Nucleus accumbens (tissue), 56 donors: Measurements from ENCODE around the gene ARHGEF2.

Experiments
- DNase-seq, 56 donors: peaks; one replicate each; lab custom pipeline; 2025; lab: John Stamatoyannopoulos, UW

Gene ARHGEF2

DNA sequence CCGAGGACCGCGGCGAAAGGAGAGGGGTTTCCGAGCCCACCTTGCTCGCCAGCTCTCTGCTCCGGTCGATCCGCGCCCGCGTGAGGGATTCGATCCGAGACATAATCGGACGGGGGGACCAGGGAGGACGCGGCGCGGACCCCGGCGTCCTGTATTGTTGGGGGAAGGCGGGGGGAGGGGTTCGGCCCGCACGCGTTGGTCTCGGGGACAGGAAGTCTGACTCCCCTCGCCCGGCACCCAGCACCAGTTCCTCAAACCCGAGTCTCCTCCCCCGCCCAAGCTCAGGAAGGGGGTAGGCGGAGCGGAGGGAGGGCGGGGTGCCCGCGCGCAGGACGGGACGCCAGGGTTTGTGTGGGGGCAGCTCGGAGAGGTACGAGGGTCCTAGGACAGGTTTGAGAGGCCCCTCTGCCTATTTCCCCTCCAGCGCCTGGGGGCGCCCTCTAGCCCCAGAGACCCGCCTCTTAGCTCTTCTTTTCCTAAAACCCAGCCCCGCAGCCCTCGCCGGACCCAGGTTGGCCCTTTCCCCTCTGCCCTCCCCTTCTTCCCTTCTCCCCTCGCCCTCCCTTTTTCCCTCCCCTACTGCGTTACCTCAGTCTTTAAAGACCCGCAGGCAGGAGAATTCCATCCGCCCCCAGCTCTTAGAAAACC lies at the start of gene ARHGEF2:
Gene ARHGEF2 (minus strand): TSS at position 223 of the 648 bp plus-strand sequence. CDS start 120 bp downstream, at position 103.
- peak in 47 of 56 donors; percentile 26 to 72 (median 52) for DNase-seq

DNA sequence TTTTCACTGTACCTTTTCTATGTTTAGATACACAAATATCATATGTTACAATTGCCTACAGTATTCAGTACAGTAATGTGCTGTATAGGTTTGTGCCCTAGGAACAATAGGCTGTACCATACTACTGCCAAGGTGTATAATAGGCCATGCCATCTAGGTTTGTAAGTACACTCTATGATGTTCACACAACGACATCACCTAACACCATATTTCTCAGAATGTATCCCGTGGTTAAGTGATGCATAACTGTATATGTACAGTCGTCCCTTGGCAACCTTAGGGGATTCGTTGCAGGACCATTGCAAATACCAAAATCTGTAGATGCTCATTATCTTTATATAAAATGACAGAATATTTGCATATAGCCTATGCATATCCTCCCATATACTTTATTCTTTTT lies 48.2 kb upstream of the ARHGEF2 start:
- DNase-seq: no peak

DNA sequence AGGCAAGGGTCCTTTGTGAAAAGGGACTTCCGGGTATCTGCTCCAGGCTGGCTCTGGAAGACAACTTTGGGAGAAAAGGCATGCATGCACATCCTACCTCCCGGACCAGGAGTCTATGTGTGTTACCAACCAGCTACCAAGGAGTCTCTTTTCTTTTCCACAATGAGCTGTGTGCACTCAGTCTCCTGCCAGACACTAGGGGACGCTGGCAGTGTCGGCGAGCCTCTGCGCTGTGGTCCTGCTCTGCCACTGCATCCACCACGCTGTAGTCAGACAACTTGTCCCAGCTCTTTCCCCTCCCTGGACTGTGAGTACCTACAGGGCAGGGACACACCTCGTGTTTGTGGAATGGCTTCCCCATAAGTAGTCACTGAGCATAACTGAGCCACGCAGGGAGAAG lies 47.5 kb upstream of the ARHGEF2 start:
- peak in 11 of 56 donors; percentile 2 to 22 (median 4) for DNase-seq

DNA sequence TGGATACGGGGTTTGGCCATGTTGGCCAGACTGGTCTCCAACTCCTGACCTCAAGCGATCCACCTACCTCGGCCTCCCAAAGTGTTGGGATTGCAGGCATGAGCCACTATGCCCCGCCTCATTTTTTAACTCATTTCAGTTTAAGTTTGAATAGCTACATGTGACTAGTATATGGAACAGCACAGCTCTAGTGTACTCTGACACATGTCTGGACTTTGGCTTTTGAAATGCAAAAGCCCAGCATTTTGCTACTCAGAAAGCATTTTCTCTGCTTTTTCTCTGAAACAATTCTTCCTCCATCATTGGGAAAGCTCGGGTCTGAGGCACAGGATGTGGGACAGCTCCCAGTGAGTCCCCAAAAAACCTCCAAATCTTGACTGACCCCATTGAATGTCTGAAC lies 46.5 kb upstream of the ARHGEF2 start:
- no peak for DNase-seq

DNA sequence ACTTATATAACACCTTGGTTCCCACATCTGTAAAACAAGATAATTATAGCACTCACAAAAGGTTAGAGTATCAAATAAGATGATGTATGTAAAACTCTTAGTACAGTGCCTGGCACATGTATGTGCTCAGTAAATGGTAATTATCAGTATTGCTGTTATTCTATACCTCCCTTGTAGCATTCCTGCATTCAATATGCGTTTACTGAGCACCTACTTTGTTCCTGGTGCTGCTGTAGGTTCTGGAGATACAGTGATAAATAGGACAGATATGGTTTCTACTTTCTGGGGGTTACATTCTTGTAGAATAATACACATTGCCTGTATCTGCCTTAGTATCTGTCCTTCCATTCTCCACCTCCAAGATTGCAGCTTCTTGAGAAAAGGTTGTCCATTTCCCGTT lies 43.6 kb upstream of the ARHGEF2 start:
- DNase-seq: no peak

DNA sequence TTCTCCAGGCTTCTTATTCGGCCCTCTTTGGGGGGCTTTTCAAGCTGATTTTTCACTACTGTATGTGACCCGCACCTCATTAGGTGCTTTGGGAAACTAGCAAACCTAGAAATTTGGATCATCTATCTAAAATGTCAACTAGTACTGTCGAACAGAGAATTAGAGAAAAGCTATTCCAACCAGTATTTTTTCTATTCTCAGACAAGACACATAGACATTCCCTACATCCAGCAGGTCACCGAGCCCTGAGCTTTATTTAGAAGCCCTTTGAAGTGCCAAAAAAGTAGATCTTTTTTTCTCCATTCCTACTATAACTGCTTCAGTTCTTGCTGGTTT lies 42.7 kb upstream of the ARHGEF2 start:
- DNase-seq: no peak

DNA sequence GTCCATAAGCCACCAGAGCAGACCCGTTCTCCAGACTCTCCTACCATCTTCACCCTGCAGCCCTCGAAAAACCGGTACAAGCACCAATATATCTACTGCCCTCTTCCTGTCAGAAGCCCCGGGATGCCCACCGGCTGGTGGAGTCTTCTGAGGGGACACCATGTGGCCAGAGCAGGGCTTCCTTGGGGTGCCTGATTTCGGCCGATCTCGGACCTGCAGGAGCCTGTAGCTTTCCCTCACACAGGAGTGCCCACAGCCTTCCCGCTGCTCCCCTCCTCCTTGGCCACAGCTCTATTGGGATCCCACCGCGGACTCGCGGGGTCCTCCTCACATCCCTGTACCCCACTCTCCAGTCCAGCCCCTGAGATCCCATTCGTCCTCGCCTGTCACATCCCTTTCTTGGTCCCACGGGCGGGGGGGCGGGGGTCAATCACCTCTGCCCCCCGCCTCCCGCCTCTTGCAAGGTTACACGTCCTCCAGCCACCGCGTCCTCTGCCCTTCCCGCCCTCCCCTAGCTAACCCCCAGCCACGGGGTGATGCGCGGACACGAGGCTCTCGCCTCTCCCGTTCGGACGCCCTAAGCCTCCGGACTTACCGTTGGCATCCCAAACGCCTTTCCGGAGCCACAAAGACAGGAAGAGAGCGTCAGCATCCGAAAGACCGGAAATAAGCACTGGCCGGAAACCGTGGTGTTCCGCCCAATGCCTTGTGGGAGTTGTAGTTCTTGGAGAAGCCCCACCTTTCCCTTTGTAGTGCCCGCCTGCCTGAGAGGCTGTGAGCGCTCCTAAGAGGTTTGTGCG lies 42.1 kb upstream of the ARHGEF2 start, which contains the start of gene SSR2:
Gene SSR2 (minus strand): TSS at position 659 of the 800 bp plus-strand sequence. CDS start 784 bp downstream, outside the sequence.
- DNase-seq: peak; percentile 44 to 93 (median 82)

DNA sequence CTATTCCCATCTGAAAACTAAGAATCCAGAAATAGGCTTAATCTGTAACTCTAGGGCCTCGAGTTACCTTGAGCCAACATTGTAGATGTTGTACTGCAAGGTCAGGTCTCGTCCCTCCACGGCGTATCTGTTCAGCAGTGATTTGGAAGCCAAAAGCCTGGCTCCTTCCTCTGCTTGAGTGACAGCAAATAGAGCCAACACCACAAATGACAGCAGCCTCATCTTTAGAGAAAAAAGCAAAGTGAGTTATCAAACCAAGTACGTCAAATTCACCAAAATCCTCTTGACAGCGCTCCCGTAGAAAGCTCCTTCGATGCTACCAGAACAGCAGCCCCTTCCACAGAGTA lies 41.6 kb upstream of the ARHGEF2 start:
- no peak for DNase-seq

DNA sequence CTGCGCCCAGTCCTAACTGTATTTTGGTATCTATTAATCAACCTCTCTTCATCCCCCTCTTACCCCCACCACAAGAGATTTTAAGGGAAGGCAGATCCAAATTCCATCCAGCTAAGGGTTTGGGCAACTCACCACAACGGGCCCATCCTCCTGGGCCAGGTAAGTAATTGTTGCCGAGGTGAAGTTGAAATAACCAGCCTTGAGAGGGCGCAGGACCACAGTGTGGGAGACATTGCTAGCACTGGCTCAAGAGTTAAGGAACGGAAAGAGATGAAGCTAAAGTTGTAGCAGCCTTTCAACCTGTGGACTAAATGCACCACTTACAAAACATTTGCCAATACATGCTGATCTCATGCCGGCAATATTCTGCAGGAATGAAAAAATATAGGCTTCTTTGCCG lies 36.5 kb upstream of the ARHGEF2 start:
- no peak for DNase-seq

DNA sequence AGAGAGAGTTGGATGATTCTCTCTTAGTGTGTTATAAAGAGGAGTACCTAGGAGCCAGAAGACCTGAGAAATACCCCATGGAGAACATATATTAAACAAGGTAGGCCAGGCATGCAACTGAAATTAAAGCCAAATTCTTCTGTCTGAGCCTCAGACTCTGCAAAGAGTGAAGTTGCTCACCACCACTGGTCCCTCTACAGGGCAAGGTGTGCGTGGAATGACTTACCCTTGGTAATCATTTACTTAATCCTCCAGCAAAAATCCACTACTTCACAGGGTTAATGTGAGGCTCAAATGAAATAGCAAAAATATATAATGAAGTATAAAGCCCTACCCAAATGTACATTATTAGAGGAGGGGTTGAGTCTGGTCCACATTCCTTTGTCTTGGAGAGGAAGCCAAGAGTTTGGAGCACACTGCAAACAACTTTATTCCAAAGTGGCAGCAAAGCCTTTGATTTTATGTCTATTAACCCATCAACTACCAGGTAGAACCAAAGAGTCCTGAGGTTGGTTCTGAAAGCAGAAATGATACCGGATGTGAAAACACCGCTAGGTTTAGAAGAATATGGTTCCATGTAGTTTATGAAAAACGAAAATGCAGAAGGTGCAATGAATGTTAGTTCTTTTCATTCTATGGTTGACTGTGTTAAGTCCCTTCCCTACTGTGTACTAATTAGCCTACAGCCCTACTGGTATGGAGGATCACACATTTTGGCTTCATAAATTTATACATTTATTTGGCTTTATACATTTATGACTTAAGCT lies 33.9 kb upstream of the ARHGEF2 start:
- DNase-seq: no peak

DNA sequence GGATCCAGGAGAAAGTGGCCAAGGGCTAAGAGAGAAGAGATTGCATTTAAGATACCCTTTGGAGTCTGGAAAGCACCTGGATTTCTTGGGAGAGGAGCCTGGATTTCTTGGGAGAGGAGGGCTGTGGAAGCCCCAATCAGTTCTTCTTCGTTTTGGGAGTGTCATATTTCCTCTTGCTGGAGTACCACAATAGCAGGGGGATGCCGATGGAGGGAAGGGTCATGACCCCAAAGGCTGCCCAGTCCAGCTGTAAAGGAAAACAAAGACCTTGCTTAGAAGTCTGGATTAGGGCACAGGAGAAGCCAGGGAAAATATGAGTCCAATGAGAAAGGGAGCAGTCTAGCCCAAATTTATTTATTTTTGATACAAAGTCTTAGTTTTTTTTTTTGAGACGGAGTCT lies 31.1 kb upstream of the ARHGEF2 start:
- no peak for DNase-seq

DNA sequence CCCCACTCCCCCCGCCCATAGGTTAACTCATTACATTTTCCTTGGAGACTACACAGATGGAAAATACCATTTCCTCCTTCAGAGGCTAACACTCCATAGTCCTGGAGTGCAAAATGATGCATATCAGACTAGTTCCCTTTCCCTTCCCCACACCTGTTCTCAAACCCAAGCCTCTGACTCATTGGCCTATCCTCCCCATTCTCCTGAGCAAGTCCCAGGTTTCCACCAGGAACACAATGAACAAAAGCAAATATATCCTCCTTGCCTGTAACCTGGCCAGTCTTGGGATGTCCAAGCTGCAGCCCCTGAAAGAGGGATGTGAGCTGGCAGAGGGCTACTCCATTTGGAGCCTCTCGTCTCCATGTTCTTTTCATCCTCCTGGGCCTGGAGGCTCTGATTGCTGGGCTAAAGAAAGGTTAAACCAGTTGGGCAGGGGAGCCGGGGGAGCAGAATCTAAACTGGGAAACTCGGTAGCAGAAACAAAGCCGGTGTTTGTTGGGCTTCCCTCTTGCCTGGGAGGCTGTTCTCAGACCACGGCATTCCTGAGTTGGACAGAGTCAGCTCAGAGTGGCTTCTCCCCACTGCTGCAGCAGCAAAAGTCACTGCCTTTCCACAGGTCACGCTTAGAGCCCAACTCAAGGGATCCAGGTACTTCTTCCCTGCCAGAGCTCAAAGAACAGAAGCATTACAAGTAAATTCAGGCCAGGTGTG lies 28.5 kb upstream of the ARHGEF2 start:
- DNase-seq: no peak

DNA sequence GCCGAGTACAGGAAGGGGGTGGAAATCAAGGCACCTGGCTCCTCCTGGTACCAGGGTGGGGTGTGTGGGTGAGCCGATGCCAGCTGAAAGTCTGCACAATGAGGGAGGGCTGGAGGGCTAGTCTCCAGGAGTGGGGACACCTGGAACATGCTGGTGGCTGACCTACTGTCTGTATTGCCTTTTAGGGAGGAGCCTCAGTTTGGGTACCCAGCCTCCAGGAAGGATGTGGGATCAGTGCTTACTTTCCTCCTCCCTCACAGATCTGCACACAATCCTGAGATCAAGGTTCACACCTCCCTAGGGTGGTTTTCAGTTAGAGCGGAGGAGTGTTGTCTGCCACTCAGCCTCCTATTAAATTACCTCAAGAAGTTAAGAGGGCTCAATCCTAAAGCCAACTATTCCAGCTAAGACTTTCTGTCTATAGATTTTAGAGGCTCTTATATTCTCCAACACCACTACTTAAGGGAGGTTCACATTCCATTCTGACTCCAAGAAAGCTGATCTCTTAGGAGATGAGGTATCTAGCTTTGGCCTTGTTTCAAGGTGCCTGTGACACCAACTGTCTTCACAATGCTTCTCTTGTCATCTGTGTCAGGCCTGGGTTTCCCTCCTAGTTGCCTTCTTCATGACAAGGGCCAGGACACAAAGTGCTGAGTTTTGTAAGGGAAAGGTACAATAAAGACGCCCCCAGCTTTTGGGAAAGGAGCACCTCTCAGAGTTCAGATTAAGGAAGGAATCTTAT lies 26.7 kb upstream of the ARHGEF2 start:
- no peak for DNase-seq

DNA sequence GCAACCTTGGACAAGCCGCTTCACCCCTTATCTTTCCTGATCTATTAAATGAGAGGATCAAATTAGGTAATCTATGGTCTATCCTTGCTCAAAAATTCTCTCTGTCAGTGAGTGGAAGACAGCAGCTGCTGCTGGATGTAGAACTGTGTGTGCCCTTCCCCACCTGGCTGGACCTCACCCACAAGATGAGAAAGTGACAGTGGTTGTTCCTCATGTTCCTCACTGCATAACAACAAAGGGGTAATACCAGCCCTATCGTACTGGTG lies 25.5 kb upstream of the ARHGEF2 start:
- no peak for DNase-seq

DNA sequence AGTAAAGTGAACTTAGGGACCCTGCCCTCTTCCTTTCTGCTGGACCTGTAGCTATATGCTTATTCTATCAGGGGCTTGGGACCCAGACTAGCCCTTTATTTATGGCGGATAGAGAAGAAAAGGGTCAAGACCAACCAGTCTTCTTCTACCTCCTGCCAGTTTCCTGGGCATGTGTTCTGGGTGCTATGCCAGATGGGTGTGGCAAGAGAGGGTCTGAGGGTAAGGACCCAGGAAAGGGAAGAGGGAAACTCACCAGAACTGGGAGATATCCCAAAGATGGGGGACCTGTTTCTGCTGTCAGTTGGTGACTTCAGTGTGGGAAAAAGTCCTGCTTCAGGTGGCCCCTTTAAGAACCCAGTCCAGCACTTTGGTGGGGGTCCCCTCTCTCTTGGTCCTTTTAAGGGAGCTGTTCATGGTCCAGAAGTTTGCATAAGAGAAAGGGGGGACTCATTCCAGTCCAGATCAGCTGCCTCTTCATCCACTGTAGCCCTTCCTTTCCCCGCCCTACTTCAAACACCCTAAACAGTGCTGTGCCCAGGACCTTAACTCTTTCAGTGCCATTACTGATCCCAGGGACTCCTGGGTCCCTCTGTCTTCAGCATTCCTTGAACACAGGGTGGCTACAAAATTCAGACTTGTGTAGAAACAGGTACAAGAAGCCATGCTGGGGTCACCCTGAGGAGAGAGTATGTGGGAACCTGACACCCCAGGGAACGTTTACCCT lies 24.0 kb upstream of the ARHGEF2 start:
- DNase-seq: no peak

DNA sequence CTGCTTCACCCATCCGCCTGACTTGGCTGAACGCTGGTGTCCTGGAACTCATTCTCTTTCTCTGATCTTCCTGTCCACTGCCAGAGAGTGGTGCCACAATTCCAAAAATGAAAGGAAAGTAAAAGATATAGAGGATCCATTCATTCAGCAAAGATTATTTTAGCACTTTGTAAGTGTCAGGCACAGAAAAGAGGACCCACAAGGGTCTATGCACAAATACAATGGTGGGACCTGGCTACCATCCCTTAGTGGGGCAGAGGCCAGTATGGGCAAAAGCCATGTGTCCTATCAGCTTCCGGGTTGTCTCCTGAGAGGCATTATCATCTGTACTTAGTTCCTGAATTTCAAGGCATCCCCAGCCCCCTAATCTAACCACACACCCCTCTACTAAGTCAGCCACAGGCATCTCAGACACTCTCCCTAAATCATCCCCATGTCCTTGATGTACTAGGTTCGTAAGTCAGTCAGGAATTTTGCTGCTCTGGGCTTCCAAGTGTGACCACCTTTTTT lies 23.4 kb upstream of the ARHGEF2 start:
- no peak for DNase-seq

DNA sequence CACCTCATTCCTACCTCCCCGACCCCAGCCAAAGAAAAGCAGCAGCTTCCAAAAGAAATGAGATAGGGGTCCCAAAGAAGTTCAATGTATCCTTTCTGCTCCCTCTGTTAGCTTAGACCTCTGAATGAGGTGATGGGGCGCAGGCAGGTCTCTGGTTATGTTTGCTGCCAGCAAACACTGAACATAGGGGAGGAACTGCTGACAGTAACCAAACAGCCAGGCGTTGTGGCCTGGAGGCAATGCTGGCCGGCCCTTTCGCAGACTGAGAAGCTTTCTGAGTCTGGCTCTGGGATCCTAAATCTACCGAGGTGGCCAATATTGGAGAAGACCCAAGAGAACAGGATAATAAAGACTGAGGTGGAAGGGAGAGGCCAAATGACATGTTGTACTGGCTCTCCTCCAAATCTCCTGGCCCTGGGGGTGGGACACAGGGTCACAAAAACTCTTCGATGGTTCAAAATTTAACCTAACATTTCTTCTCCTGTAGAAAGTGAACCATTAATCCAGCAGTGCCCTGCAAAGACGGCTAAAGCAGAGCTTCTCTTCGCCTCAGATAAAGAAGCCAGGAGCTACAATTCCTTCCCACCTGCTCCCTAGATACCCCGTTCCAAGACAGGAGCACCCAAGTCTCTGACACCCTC lies 22.8 kb upstream of the ARHGEF2 start:
- no peak for DNase-seq

DNA sequence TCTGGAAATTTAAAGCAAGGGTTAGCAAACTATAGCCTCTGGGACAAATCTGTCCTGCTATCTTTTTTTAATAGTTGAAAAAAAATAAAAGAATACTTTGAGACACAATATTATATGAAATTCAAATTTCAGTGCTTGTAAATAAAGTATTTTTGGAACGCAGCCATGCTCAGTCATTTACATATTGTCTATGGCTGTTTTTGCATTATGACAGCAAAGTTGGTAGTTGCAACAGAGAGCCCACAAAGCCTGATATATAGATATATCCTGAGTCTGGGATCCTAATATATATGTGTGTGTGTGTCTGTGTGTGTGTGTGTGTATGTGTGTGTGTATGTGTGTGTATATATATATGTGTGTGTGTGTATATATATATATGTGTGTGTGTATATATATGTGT lies 21.6 kb upstream of the ARHGEF2 start:
- DNase-seq: no peak

DNA sequence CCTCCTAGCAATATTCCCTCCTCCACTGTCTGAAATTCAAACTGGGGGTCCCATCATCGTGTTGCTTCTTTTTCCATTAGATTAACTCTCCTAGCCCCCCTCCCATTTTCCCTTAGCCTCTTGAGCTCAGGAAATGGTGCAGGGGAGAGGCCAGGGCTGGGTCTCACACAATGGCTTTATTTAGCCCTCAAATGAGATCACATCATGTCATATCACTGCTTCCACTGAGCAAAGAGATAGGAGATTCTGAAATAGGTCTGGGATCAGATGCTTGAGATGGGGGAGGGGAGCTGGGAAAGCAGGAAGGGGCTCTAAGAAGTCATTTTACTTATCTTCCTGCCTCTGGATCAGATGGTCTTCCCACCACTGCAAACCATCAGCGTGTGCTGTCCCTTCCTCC lies 17.8 kb upstream of the ARHGEF2 start:
- no peak for DNase-seq
